Mesendoderm (in vitro differentiated cells): Measurements from ENCODE around the gene SEMA6D.
"Not testable (repeated sequence)": the region's sequence is repeated elsewhere in the genome, so short reads cannot be mapped to it uniquely, and the experiment has no call there.

Experiments
- DNase-seq: peaks from one replicate; pipeline ENCODE4 v3.0.0; 2013
- H2AK5ac ChIP-seq: 2 replicates; pipeline ENCODE4 v1.6.1; 2013; ENCODE audit warnings: low read length, inconsistent platforms
- H2BK120ac ChIP-seq: 2 replicates; pipeline ENCODE4 v1.6.1; 2013; ENCODE audit warnings: low read depth, mild to moderate bottlenecking, low read length, moderate library complexity, mixed read lengths
- H2BK15ac ChIP-seq: replicated peaks from 2 replicates; pipeline ENCODE4 v1.6.1; 2013; ENCODE audit warnings: low read depth, mild to moderate bottlenecking, moderate library complexity
- H2BK5ac ChIP-seq: 2 replicates; pipeline ENCODE4 v1.6.1; 2013; ENCODE audit warnings: low read length, inconsistent platforms
- H3K18ac ChIP-seq: 2 replicates; pipeline ENCODE4 v1.6.1; 2013; ENCODE audit warnings: mild to moderate bottlenecking, low read length, mixed read lengths
- H3K23ac ChIP-seq: one replicate; pipeline ENCODE4 v1.6.1; 2013; ENCODE audit warnings: low read length
- H3K27ac ChIP-seq: 2 replicates; pipeline ENCODE4 v1.5.1; 2013; ENCODE audit warnings: low read depth, mild to moderate bottlenecking, inconsistent platforms, low read length, moderate library complexity
- H3K27me3 ChIP-seq: 2 replicates; pipeline ENCODE4 v1.6.1; 2013; ENCODE audit warnings: low read length, control low read depth, mild to moderate bottlenecking, inconsistent platforms; ENCODE audit not compliant: insufficient read depth, poor library complexity
- H3K36me3 ChIP-seq: 2 replicates; pipeline ENCODE4 v1.6.1; 2013; ENCODE audit warnings: low read length, inconsistent platforms; ENCODE audit not compliant: control insufficient read depth, insufficient read depth
- H3K4ac ChIP-seq: one replicate; pipeline ENCODE4 v1.6.1; 2013; ENCODE audit warnings: low read depth, mild to moderate bottlenecking, low read length, moderate library complexity
- H3K4me1 ChIP-seq: 2 replicates; pipeline ENCODE4 v1.6.1; 2013; ENCODE audit warnings: low read depth, low read length, inconsistent platforms; ENCODE audit not compliant: control insufficient read depth
- H3K4me2 ChIP-seq: 2 replicates; pipeline ENCODE4 v1.6.1; 2013; ENCODE audit warnings: low read length
- H3K4me3 ChIP-seq: 2 replicates; pipeline ENCODE4 v1.5.1; 2013; ENCODE audit warnings: mild to moderate bottlenecking, low read length
- H3K56ac ChIP-seq: one replicate; pipeline ENCODE4 v1.6.1; 2013; ENCODE audit warnings: low read length
- H3K79me1 ChIP-seq: 2 replicates; pipeline ENCODE4 v1.6.1; 2013; ENCODE audit warnings: low read length, inconsistent platforms
- H3K79me2 ChIP-seq: 2 replicates; pipeline ENCODE4 v1.6.1; 2013; ENCODE audit warnings: mild to moderate bottlenecking, low read length; ENCODE audit not compliant: control insufficient read depth, insufficient read depth
- H3K9ac ChIP-seq: 2 replicates; pipeline ENCODE4 v1.6.1; 2013; ENCODE audit warnings: low read length, inconsistent platforms
- H4K5ac ChIP-seq: one replicate; pipeline ENCODE4 v1.6.1; 2013; ENCODE audit warnings: low read length
- H4K8ac ChIP-seq: one replicate; pipeline ENCODE4 v1.6.1; 2013; ENCODE audit warnings: low read depth, mild to moderate bottlenecking, control low read depth, low read length, moderate library complexity
- WGBS: extraction: QIAGEN DNeasy Blood & Tissue Kit; methylation state at CpG from one replicate; pipeline ENCODE4 v1.1.7; 2013; ENCODE audit warnings: low lambda C conversion rate, missing lambda C conversion rate; ENCODE audit not compliant: insufficient coverage; ENCODE audit errors: extremely low coverage; 5-methylcytosine and 5-hydroxymethylcytosine counted together

SEMA6D gene

GRCh38 chr15:47732248-47732647 is 14.9 kb downstream of the SEMA6D start:
- Histone ChIP-seq H4K5ac (no peak overlapping the region), H3K36me3 (no peaks in the 10 kb centered on the region), H3K23ac (no peak overlapping the region), H3K79me2 (no peaks in the 10 kb centered on the region), H3K9ac (no peak overlapping the region), H3K4me3 (no peak overlapping the region), H3K79me1 (peaks cover 1% of the 10 kb centered on the region), H3K27ac (no peak overlapping the region), H3K4ac (no peak overlapping the region), H3K27me3 (no peaks in the 10 kb centered on the region), H3K56ac (no peak overlapping the region), H4K8ac (no peak overlapping the region), H2BK120ac (no peak overlapping the region), H2AK5ac (no peak overlapping the region), H3K4me2 (no peak overlapping the region), H2BK15ac (no peak overlapping the region), H2BK5ac (no peak overlapping the region), H3K4me1 (peaks cover 7% of the 10 kb centered on the region), H3K18ac (no peak overlapping the region)
- no peak for DNase-seq
- no CpG with 5 or more reads among the region's 1 CpG for WGBS

- Histone ChIP-seq H2AK5ac (no peak overlapping the region), H2BK5ac (no peak overlapping the region), H3K79me2 (no peaks in the 10 kb centered on the region), H3K56ac (peak overlapping the region; percentile 22), H3K79me1 (peaks cover 1% of the 10 kb centered on the region), H3K27me3 (no peaks in the 10 kb centered on the region), H4K5ac (no peak overlapping the region), H3K9ac (no peak overlapping the region), H2BK15ac (peak overlapping the region; percentile 96), H3K36me3 (no peaks in the 10 kb centered on the region), H4K8ac (no peak overlapping the region), H3K4me3 (no peak overlapping the region), H3K4me2 (no peak overlapping the region), H3K18ac (peak overlapping the region; percentile 80), H3K4me1 (peaks cover 5% of the 10 kb centered on the region), H3K27ac (no peak overlapping the region), H2BK120ac (no peak overlapping the region), H3K23ac (no peak overlapping the region), H3K4ac (no peak overlapping the region)
- DNase-seq = no peak
- WGBS = no CpG with 5 or more reads among the region's 2 CpGs
Observed at GRCh38 chr15:47733085-47733484, 15.8 kb downstream of the SEMA6D start.

GRCh38 chr15:47736143-47736786 is 19.0 kb downstream of the SEMA6D start:
- Histone ChIP-seq H3K4me3 (no peak overlapping the region), H2BK15ac (no peak overlapping the region), H3K79me2 (no peaks in the 10 kb centered on the region), H3K4me1 (peaks cover 5% of the 10 kb centered on the region), H3K27ac (peak overlapping the region; percentile 54), H2AK5ac (no peak overlapping the region), H2BK120ac (no peak overlapping the region), H3K23ac (no peak overlapping the region), H4K8ac (no peak overlapping the region), H3K9ac (no peak overlapping the region), H4K5ac (no peak overlapping the region), H3K56ac (peak overlapping the region; percentile 1), H3K4ac (no peak overlapping the region), H3K79me1 (peaks cover 1% of the 10 kb centered on the region), H3K36me3 (no peaks in the 10 kb centered on the region), H3K27me3 (no peaks in the 10 kb centered on the region), H3K4me2 (no peak overlapping the region), H3K18ac (no peak overlapping the region), H2BK5ac (no peak overlapping the region)
- WGBS = no CpG with 5 or more reads among the region's 3 CpGs
- peak; percentile 95 for DNase-seq

GRCh38 chr15:47737477-47737876 is 20.2 kb downstream of the SEMA6D start:
- H3K23ac ChIP-seq = no peak overlapping the region
- no peak for DNase-seq
- no peak overlapping the region for H4K8ac ChIP-seq
- H2AK5ac ChIP-seq = no peak overlapping the region
- H3K56ac ChIP-seq = no peak overlapping the region
- WGBS = no CpG with 5 or more reads among the region's 2 CpGs
- H2BK5ac ChIP-seq = no peak overlapping the region
- H2BK15ac ChIP-seq = no peak overlapping the region
- no peak overlapping the region for H3K4ac ChIP-seq
- no peak overlapping the region for H3K18ac ChIP-seq
- no peak overlapping the region for H3K4me3 ChIP-seq
- no peak overlapping the region for H2BK120ac ChIP-seq
- H3K9ac ChIP-seq = no peak overlapping the region
- H3K79me2 ChIP-seq = no peaks in the 10 kb centered on the region
- H3K4me2 ChIP-seq = no peak overlapping the region
- H3K4me1 ChIP-seq = peaks cover 12% of the 10 kb centered on the region
- peaks cover 1% of the 10 kb centered on the region for H3K79me1 ChIP-seq
- H3K27ac ChIP-seq = no peak overlapping the region
- no peaks in the 10 kb centered on the region for H3K27me3 ChIP-seq
- H4K5ac ChIP-seq = no peak overlapping the region
- no peaks in the 10 kb centered on the region for H3K36me3 ChIP-seq

GRCh38 chr15:47738144-47738825 is 21.0 kb downstream of the SEMA6D start:
- WGBS = no CpG with 5 or more reads among the region's 4 CpGs
- H3K4ac ChIP-seq, H3K56ac ChIP-seq, H3K4me3 ChIP-seq, H3K27me3 ChIP-seq, H2BK15ac ChIP-seq, H3K9ac ChIP-seq, H3K79me1 ChIP-seq, H3K79me2 ChIP-seq, H3K23ac ChIP-seq, H3K27ac ChIP-seq, H4K8ac ChIP-seq, H3K36me3 ChIP-seq, H4K5ac ChIP-seq, H3K4me2 ChIP-seq, DNase-seq, H2BK5ac ChIP-seq, H2BK120ac ChIP-seq: not testable (repeated sequence)
- Histone ChIP-seq H3K4me1 (peaks cover 17% of the 10 kb centered on the region), H2AK5ac (peak overlapping the region; percentile 75), H3K18ac (peak overlapping the region; percentile 13)
